T-helper 17 cell (primary cell): Measurements from ENCODE around the gene CCDC9B. TPM values are rescaled to one million over a fixed set of nuclear protein-coding genes. Genes with fewer than 3 reads are reported as not detected.

Experiments used
- ATAC-seq: fragments of 150-1000 bp; cut with Tn5 transposase; 2 replicates; pipeline ENCODE4 v1.10.0; 2021; ENCODE audit warnings: mild to moderate bottlenecking, moderate library complexity
- DNase-seq, 3 donors: peaks; one replicate each; pipeline versions ENCODE4 v3.0.0 to v3.0.0-alpha.2; 2020 to 2021
- H3K9me3 ChIP-seq: one replicate; pipeline ENCODE4 v1.7.0; 2013; ENCODE audit warnings: low read length, mild to moderate bottlenecking; ENCODE audit not compliant: control insufficient read depth, poor library complexity, severe bottlenecking
- H3K27ac Mint-ChIP-seq: one replicate; pipeline ENCODE4 v1.8.0; 2022; ENCODE audit warnings: mild to moderate bottlenecking, moderate library complexity, mixed read lengths
- H3K27me3 Mint-ChIP-seq: one replicate; pipeline ENCODE4 v1.8.0; 2022; ENCODE audit warnings: mixed read lengths
- H3K36me3 Mint-ChIP-seq: one replicate; pipeline ENCODE4 v1.8.0; 2022; ENCODE audit warnings: low read depth, mixed read lengths
- H3K4me1 Mint-ChIP-seq: one replicate; pipeline ENCODE4 v1.8.0; 2022; ENCODE audit warnings: mild to moderate bottlenecking, mixed read lengths
- H3K4me3 Mint-ChIP-seq: one replicate; pipeline ENCODE4 v1.8.0; 2022; ENCODE audit warnings: mild to moderate bottlenecking, moderate library complexity, mixed read lengths
- total RNA-seq, 4 donors: library from RNA in 2 of 4; stranded (reverse) in 2 of 4; gene quantifications; one replicate each; pipeline ENCODE4 v1.2.3 and lab custom pipeline; 2022 to 2026

CCDC9B gene
- total RNA-seq, 2 donors from 2014 or later = 4.1 to 5.3 TPM

GRCh38 chr15:40345867-40346578 lies 5.3 kb upstream of the CCDC9B start:
- Mint-ChIP-seq H3K27me3 (no peaks in the 10 kb centered on the region), H3K27ac (no peak overlapping the region), H3K36me3 (no peaks in the 10 kb centered on the region), H3K4me1 (peaks cover 11% of the 10 kb centered on the region), H3K4me3 (no peak overlapping the region)
- no peaks in the 10 kb centered on the region for H3K9me3 ChIP-seq
- DNase-seq (no peak), ATAC-seq (no peak)

- peaks cover 11% of the 10 kb centered on the region for H3K4me1 Mint-ChIP-seq
- no peak for ATAC-seq
- no peak for DNase-seq
- no peak overlapping the region for H3K27ac Mint-ChIP-seq
- H3K27me3 Mint-ChIP-seq = no peaks in the 10 kb centered on the region
- H3K9me3 ChIP-seq = no peaks in the 10 kb centered on the region
- H3K36me3 Mint-ChIP-seq = no peaks in the 10 kb centered on the region
- no peak overlapping the region for H3K4me3 Mint-ChIP-seq
Measured at GRCh38 chr15:40345225-40345866, 4.6 kb upstream of the CCDC9B start.

GRCh38 chr15:40344631-40345120 lies 3.9 kb upstream of the CCDC9B start:
- H3K27ac Mint-ChIP-seq = no peak overlapping the region
- no peaks in the 10 kb centered on the region for H3K27me3 Mint-ChIP-seq
- ATAC-seq = peak; percentile 88
- peak; percentile 44 to 60 (median 48) for DNase-seq
- peaks cover 7% of the 10 kb centered on the region for H3K4me1 Mint-ChIP-seq
- no peaks in the 10 kb centered on the region for H3K36me3 Mint-ChIP-seq
- no peaks in the 10 kb centered on the region for H3K9me3 ChIP-seq
- no peak overlapping the region for H3K4me3 Mint-ChIP-seq

GRCh38 chr15:40344217-40344616 lies 3.5 kb upstream of the CCDC9B start:
- Mint-ChIP-seq H3K36me3 (no peaks in the 10 kb centered on the region), H3K4me1 (peaks cover 6% of the 10 kb centered on the region), H3K27ac (no peak overlapping the region), H3K4me3 (no peak overlapping the region), H3K27me3 (no peaks in the 10 kb centered on the region)
- no peak for DNase-seq
- H3K9me3 ChIP-seq = no peaks in the 10 kb centered on the region
- no peak for ATAC-seq

- H3K4me3 Mint-ChIP-seq = no peak overlapping the region
- ATAC-seq = no peak
Measured at GRCh38 chr15:40343512-40343911, 2.8 kb upstream of the CCDC9B start.

GRCh38 chr15:40342416-40343320 lies 1.9 kb upstream of the CCDC9B start:
- no peak overlapping the region for H3K4me3 Mint-ChIP-seq
- no peaks in the 10 kb centered on the region for H3K36me3 Mint-ChIP-seq
- no peak for ATAC-seq
- no peak for DNase-seq
- no peak overlapping the region for H3K27ac Mint-ChIP-seq
- H3K9me3 ChIP-seq = no peaks in the 10 kb centered on the region
- no peaks in the 10 kb centered on the region for H3K27me3 Mint-ChIP-seq
- H3K4me1 Mint-ChIP-seq = peaks cover 6% of the 10 kb centered on the region

More at GRCh38 chr15:40343512-40343911, 2.8 kb upstream of the CCDC9B start:
- DNase-seq = no peak
- Mint-ChIP-seq H3K36me3 (no peaks in the 10 kb centered on the region), H3K4me1 (peaks cover 4% of the 10 kb centered on the region), H3K27ac (no peak overlapping the region), H3K27me3 (no peaks in the 10 kb centered on the region)
- H3K9me3 ChIP-seq = no peaks in the 10 kb centered on the region

- H3K9me3 ChIP-seq = no peaks in the 10 kb centered on the region
- Mint-ChIP-seq H3K4me3 (no peak overlapping the region), H3K36me3 (no peaks in the 10 kb centered on the region), H3K4me1 (peaks cover 6% of the 10 kb centered on the region), H3K27me3 (no peaks in the 10 kb centered on the region), H3K27ac (no peak overlapping the region)
- DNase-seq (no peak), ATAC-seq (no peak)
Measured at GRCh38 chr15:40340038-40340739, 550 bp downstream of the CCDC9B start.

- ATAC-seq = no peak
- Mint-ChIP-seq H3K27ac (no peak overlapping the region), H3K4me3 (no peak overlapping the region), H3K4me1 (peaks cover 6% of the 10 kb centered on the region), H3K27me3 (no peaks in the 10 kb centered on the region), H3K36me3 (no peaks in the 10 kb centered on the region)
- no peaks in the 10 kb centered on the region for H3K9me3 ChIP-seq
- no peak for DNase-seq
Measured at GRCh38 chr15:40339621-40339945, 1.2 kb downstream of the CCDC9B start.

- H3K27ac Mint-ChIP-seq = no peak overlapping the region
- H3K36me3 Mint-ChIP-seq = no peaks in the 10 kb centered on the region
- ATAC-seq (no peak), DNase-seq (no peak)
- no peaks in the 10 kb centered on the region for H3K9me3 ChIP-seq
- H3K27me3 Mint-ChIP-seq = no peaks in the 10 kb centered on the region
- H3K4me1 Mint-ChIP-seq = peaks cover 8% of the 10 kb centered on the region
- H3K4me3 Mint-ChIP-seq = no peak overlapping the region
Measured at GRCh38 chr15:40338921-40339620, 1.7 kb downstream of the CCDC9B start.

- no peak overlapping the region for H3K4me3 Mint-ChIP-seq
- H3K36me3 Mint-ChIP-seq = no peaks in the 10 kb centered on the region
- no peak overlapping the region for H3K27ac Mint-ChIP-seq
- peak; percentile 91 for ATAC-seq
- peak; percentile 59 to 65 (median 63) for DNase-seq
- peaks cover 13% of the 10 kb centered on the region for H3K4me1 Mint-ChIP-seq
- H3K27me3 Mint-ChIP-seq = no peaks in the 10 kb centered on the region
- no peaks in the 10 kb centered on the region for H3K9me3 ChIP-seq
Measured at GRCh38 chr15:40338041-40338657, 2.6 kb downstream of the CCDC9B start.

- Mint-ChIP-seq H3K27me3 (no peaks in the 10 kb centered on the region), H3K4me3 (no peak overlapping the region), H3K36me3 (no peaks in the 10 kb centered on the region), H3K27ac (no peak overlapping the region), H3K4me1 (peaks cover 16% of the 10 kb centered on the region)
- no peak for ATAC-seq
- no peak for DNase-seq
- H3K9me3 ChIP-seq = no peaks in the 10 kb centered on the region
Measured at GRCh38 chr15:40337597-40337996, 3.1 kb downstream of the CCDC9B start.

- Mint-ChIP-seq H3K4me3 (no peak overlapping the region), H3K36me3 (no peaks in the 10 kb centered on the region), H3K4me1 (peaks cover 16% of the 10 kb centered on the region), H3K27ac (no peak overlapping the region), H3K27me3 (no peaks in the 10 kb centered on the region)
- DNase-seq (no peak), ATAC-seq (no peak)
- H3K9me3 ChIP-seq = no peaks in the 10 kb centered on the region
Measured at GRCh38 chr15:40336744-40337122, 4.0 kb downstream of the CCDC9B start.
